Kidney (tissue), 14 donors: Measurements from ENCODE around the gene PGLYRP2. TPM values are rescaled to one million over a fixed set of nuclear protein-coding genes. Genes with fewer than 3 reads are reported as not detected.

ENCODE experiments used
- DNase-seq, 5 donors: peaks; one replicate each; pipeline ENCODE4 v3.0.0-alpha.2; 2013 to 2020
- FAIRE-seq: peaks from 2 replicates; lab custom pipeline; 2012; peaks lifted over from hg19 to GRCh38; lab: Jason Lieb, UNC
- H3K27ac ChIP-seq, 2 donors: one replicate each; pipeline ENCODE4 v1.7.0; 2013; ENCODE audit warnings: low read depth in 2 of 2, low read length in 2 of 2, inconsistent platforms in 1 of 2
- H3K27me3 ChIP-seq: one replicate; pipeline ENCODE4 v1.7.1; 2013; ENCODE audit warnings: low read length, inconsistent platforms; ENCODE audit not compliant: control insufficient read depth, insufficient read depth
- H3K36me3 ChIP-seq, 3 donors: one replicate each; pipeline versions ENCODE4 v1.7.0 to v1.7.1; 2013; ENCODE audit warnings: low read length in 3 of 3, control low read depth in 1 of 3, inconsistent platforms in 1 of 3; ENCODE audit not compliant: insufficient read depth in 3 of 3, control insufficient read depth in 2 of 3
- H3K4me1 ChIP-seq, 3 donors: one replicate each; pipeline versions ENCODE4 v1.7.0 to v1.7.1; 2013; ENCODE audit warnings: low read length in 3 of 3, inconsistent platforms in 1 of 3, low read depth in 1 of 3; ENCODE audit not compliant: control insufficient read depth in 2 of 3, insufficient read depth in 2 of 3
- H3K4me3 ChIP-seq, 3 donors: one replicate each; pipeline versions ENCODE4 v1.7.0 to v1.8.1; 2013; ENCODE audit warnings: low read length in 3 of 3, control low read depth in 1 of 3, inconsistent platforms in 1 of 3
- H3K9ac ChIP-seq, 3 donors: one replicate each; pipeline versions ENCODE4 v1.7.0 to v1.7.1; 2013; ENCODE audit warnings: low read length in 3 of 3, control low read depth in 1 of 3, inconsistent platforms in 1 of 3
- H3K9me3 ChIP-seq, 3 donors: one replicate each; pipeline versions ENCODE4 v1.7.0 to v1.7.1; 2013; ENCODE audit warnings: low read length in 3 of 3, control low read depth in 1 of 3, inconsistent platforms in 1 of 3; ENCODE audit not compliant: control insufficient read depth in 2 of 3, insufficient read depth in 1 of 3
- intact Hi-C: fragments of 100-400 bp; cut with DNase I; formaldehyde crosslinking; loops from one replicate; pipeline ENCODE4 v1.11.1; 2022
- polyA plus RNA-seq: library from polyadenylated mRNA; stranded (reverse); fragments of 350-450 nt; fragmentation: Illumina TruSeq; extraction: RNeasy Lipid Tissue Mini Kit (QIAGEN cat#74804); gene quantifications from one replicate; pipeline ENCODE4 v1.2.3, GENCODE V29; 2014; ENCODE audit warnings: low read depth, low replicate concordance; ENCODE audit not compliant: insufficient read depth
- total RNA-seq: library from RNA; stranded (reverse); fragmentation: NEBNext Ultra II Directional; extraction: Animal tissue kit (Norgen Biotek cat#: 25700); gene quantifications from one replicate; pipeline ENCODE4 v1.2.1, GENCODE V29; 2021
- TF ChIP-seq, protein P1 (sequence below): IDR thresholded peaks from 3 replicates; pipeline ENCODE4 v1.5.1; 2012; ENCODE audit warnings: mild to moderate bottlenecking, moderate library complexity, borderline replicate concordance; ENCODE audit not compliant: insufficient read depth; ENCODE audit errors: extremely low read depth
- donor health status: control.
- donor health status: control.
- donor health status: control.
- donor health status: control.
- donor health status: control.
- donor health status: DM: yes; HTN: yes; CAD: no.
- donor health status: Normal renal cell carcinoma (clear cell type).

Gene PGLYRP2
- total and polyA plus RNA-seq, 2 donors from 2014 or later = not detected

DNA sequence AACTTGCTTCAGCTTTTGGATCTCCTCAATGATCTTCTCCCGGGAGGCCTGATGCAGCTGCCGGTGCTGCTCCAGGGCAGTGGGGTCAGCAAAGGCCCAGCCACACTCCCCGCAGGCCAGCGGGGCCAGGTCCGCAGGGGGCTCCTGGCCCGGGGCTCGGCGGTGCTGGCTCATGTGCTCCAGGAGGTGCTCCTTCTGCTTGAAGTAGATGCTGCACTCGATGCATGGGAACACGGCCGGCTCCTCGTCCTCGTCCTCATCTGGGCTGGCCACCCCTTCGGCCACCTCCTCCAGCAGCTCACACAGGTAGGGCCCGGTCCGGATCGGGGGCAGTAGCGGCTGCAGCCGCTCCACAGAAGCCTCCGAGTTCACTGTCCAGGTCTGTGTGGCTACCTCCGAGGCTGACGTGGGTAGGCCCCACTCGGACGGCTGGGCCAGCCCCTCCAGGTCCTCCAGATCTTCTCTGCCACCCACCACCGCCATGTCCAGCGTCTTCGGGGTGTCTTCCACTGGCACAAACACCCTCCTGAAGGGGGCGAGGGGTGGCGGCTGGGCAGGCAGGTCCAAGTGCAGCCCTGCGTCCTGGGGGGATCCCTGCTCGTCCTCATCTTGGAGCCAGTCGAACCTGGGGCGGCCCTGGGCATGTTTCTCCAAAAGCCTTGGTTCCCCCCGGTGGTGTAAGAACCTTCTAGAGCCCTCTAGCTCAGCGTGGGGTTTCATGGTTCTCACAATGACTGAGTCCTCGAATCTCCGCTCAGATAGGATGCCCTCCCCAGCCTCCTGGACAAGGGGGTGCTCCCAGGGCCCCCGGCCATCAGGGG, 39.3 kb downstream of the PGLYRP2 start:
- Histone ChIP-seq H3K36me3 (peaks cover 0 to 2% (median 0%) of the 10 kb centered on the region in 3 donors), H3K27ac (no peak overlapping the region), H3K4me1 (no peaks in the 10 kb centered on the region), H3K9ac (no peak overlapping the region), H3K4me3 (no peak overlapping the region), H3K27me3 (no peaks in the 10 kb centered on the region), H3K9me3 (no peaks in the 10 kb centered on the region)
- intact Hi-C loops = no loop called here
- DNase-seq (peak in 1 of 5 donors; percentile 67), FAIRE-seq (no peak)
- TF ChIP-seq, protein P1, sequence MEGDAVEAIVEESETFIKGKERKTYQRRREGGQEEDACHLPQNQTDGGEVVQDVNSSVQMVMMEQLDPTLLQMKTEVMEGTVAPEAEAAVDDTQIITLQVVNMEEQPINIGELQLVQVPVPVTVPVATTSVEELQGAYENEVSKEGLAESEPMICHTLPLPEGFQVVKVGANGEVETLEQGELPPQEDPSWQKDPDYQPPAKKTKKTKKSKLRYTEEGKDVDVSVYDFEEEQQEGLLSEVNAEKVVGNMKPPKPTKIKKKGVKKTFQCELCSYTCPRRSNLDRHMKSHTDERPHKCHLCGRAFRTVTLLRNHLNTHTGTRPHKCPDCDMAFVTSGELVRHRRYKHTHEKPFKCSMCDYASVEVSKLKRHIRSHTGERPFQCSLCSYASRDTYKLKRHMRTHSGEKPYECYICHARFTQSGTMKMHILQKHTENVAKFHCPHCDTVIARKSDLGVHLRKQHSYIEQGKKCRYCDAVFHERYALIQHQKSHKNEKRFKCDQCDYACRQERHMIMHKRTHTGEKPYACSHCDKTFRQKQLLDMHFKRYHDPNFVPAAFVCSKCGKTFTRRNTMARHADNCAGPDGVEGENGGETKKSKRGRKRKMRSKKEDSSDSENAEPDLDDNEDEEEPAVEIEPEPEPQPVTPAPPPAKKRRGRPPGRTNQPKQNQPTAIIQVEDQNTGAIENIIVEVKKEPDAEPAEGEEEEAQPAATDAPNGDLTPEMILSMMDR = no peak

DNA sequence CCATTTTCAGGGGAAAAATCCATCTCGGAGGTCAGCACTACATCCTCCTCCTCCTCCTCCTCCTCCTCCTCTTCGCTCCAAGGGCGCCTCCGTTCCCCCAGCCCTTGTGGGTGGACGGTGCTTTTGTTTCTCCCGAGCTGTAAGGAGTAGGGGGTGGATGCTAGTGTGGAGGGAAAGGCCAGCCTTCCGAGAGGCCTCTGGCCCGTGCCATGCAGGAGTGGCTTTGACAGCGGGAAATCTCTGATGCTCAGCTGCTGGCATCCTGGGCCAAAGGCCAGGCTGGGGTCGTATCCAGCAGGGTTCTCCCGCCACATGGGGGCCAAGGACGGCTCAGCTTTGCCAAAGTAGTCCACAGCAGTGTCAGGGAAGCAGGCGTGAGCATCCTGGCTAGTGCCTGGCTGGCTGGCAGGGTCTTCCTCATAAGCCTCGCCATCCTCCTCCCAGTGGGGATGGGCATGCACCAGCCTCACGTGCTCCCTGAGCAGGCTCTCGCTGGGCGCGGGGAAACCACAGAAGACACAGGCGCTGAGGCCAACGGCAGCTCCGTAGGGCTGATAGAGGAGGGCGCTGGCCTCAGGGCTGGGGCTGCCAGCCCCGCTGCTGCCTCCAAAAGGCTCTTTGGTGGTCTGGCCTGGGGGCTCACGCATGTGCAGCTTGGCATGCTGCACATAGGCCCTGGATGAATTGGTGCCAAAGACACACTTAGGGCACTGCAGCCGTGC, 40.1 kb downstream of the PGLYRP2 start:
- H3K9me3 ChIP-seq = no peaks in the 10 kb centered on the region
- TF ChIP-seq, protein P1 = no peak
- peak in 1 of 5 donors; percentile 45 for DNase-seq
- H3K4me1 ChIP-seq = no peaks in the 10 kb centered on the region
- no peak overlapping the region for H3K27ac ChIP-seq
- H3K4me3 ChIP-seq = no peak overlapping the region
- H3K27me3 ChIP-seq = no peaks in the 10 kb centered on the region
- intact Hi-C loops = no loop called here
- H3K9ac ChIP-seq = no peak overlapping the region
- no peak for FAIRE-seq
- peaks cover 0 to 2% (median 0%) of the 10 kb centered on the region in 3 donors for H3K36me3 ChIP-seq

DNA sequence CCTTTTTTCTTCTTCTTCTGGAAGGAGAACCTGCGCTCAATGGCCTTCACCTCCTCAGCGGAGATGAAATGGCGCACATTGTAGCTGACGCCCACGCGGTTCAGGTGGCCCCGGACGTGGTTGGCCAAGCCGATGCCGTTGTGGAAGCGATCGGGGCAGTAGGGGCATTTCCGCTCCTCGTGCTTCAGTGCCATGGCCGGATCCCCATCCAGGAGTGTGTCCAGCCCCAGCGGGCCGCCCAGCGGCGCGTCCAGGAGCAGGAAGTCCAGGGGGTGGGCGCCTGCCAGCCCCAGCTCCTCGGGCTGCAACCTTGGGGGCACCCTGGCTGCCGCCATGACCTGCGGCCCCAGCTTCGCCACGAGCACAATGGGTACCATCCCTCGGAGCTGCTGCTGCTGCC, 40.7 kb downstream of the PGLYRP2 start:
- intact Hi-C loops = no loop called here
- peaks cover 0 to 2% (median 0%) of the 10 kb centered on the region in 3 donors for H3K36me3 ChIP-seq
- FAIRE-seq = no peak
- H3K9me3 ChIP-seq = no peaks in the 10 kb centered on the region
- no peaks in the 10 kb centered on the region for H3K27me3 ChIP-seq
- no peak for DNase-seq
- no peak overlapping the region for H3K27ac ChIP-seq
- no peak overlapping the region for H3K4me3 ChIP-seq
- peaks cover 0 to under 1% (median 0%) of the 10 kb centered on the region in 3 donors for H3K4me1 ChIP-seq
- TF ChIP-seq, protein P1 = no peak
- H3K9ac ChIP-seq = no peak overlapping the region
